HG03097 (cell line): ENCODE data around the gene CLIC6.
A peak's percentile ranks its signal among the peaks of the same experiment; 100 is the strongest.

Source experiments
- ATAC-seq: cut with Tn5 transposase; IDR thresholded peaks from one replicate; pipeline ENCODE4 v1.9.1; 2021; ENCODE audit not compliant: unreplicated experiment, low FRiP score

Gene CLIC6

GRCh38 chr21:34668803-34669148, at the start of gene CLIC6:
TSS of gene CLIC6 (plus strand) at chr21:34668994. CDS start at chr21:34669389, 395 bp downstream.
- no peak for ATAC-seq

DNA sequence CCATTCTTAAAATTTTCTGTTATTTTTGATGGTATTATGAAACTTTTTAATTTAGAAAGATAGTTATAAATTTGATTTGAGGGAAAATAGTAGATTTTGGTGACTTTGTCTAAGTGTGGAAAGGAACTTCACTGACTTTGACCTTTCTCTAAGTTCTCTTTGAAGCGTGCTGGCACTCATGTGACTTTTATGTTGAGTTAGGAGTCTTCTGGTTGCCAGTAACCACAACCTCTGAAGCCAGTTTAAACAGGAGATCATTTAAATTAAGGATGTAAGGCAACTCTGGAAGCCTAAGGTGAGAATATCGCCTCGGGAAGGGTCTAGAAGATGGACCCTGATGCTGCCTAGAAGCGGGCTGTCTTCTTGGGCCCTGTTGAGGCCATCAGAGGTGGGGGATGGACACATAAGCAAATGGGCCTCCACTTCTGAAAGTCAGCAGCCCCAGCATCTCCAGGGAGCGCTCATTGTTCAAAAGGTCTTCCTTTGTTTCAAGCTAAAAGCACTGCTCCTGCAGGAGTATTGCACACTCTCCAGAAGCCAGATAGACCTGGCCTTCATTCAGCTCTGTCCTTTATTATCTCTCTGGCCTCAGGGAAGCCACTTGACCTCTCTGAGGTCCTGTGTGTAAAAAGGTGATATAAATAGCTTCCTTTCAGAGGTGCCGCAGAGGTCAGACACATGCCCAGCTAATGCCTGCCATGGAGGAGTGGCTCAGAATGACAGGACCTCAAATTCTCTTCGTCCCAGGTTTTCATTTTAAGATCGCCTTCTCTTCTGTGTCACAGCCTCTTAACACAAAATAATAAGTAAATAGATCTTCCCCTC, 48.7 kb upstream of the CLIC6 start:
- ATAC-seq, result no peak

DNA sequence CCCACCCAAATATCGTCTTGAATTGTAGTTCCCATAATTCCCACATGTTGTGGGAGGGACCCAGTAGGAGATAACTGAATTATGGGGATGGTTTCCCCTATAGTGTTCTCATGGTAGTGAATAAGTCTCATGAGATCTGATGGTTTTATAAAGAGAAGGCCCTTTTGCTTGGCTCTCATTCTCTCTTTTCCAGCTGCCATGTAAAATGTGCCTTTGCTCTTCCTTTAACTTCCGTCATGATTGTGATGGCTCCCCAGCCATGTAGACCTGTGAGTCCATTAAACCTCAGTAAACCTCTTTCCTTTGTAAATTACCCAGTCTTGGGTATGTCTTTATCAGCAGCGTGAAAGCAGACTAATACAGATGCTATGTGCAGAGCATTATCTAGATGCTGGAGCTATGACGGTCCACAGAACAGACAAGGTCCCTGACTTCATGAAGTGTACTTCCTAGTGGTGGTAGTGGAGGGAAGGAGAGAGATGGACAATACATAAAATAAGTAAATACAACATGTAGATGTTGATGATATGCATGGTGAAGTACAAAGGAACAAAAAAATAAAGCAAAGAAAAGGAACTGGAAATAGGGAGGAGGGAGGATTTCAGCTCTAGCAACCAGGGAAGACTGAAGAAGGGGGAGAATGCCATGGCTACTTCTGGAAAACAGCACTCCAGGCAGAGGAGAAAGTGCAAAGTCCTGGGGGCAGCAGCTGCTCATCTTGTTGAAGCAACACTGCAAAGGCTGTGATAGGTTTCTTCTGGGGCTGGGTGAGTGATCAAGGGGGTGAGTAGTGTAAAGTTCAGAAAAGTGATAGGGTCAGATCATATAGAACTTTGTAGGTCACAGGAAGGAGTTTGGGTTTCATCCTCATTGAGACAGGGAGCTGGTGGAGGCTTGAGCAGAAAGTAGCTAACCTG, 47.1 kb upstream of the CLIC6 start:
- ATAC-seq, result no peak

GRCh38 chr21:34623516-34623915, 45.3 kb upstream of the CLIC6 start:
- ATAC-seq, result no peak

DNA sequence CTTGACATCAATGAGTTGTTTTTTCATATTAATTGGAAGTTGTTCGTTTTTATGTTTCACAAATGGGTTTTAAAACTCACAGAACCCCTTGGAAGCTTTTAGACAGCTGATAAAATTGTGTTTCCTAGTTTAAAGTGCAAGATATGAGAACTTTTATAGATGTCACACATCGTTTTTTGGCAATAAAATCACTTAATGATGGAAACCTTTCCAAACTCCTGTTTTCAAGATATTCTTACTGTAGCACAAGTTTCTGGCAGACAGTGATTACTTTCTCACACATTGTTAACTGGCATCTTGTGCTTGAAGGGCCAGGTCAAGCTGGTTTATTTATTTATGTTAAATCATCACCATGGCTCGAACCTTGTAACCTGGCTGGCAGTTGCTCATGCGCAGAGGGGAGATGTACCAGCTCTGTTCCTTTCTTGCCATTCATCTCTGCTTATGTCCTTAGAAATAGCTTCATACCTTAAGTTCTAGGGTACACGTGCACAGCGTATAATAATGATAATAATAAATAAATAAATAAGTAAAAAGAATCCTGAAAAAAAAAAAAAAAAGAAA, 43.7 kb upstream of the CLIC6 start:
- no peak for ATAC-seq

GRCh38 chr21:34626131-34626530, 42.7 kb upstream of the CLIC6 start:
- no peak for ATAC-seq

- ATAC-seq, result no peak
Measured at GRCh38 chr21:34630536-34631143, 38.2 kb upstream of the CLIC6 start.

DNA sequence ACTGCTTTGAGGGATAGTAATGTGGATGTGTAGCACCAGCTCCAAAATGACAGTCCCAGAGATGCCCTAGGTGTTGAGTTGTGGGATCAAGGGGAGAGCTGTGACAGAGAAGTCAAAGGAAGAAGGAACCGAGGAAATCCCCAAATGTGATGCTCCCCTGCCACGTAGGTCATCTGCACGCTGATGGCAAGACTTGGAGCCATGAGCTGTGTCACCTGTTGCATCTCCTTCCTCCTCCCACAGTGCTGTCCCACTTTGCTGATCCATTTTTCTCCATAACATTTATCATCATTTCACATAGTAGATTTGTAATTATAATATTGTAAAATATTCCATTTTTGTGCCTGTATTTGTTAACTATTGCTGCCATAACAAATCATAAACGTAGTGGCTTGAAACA, 36.3 kb upstream of the CLIC6 start:
- ATAC-seq, result no peak

- ATAC-seq, result no peak
Measured at GRCh38 chr21:34635307-34635706, 33.5 kb upstream of the CLIC6 start.

DNA sequence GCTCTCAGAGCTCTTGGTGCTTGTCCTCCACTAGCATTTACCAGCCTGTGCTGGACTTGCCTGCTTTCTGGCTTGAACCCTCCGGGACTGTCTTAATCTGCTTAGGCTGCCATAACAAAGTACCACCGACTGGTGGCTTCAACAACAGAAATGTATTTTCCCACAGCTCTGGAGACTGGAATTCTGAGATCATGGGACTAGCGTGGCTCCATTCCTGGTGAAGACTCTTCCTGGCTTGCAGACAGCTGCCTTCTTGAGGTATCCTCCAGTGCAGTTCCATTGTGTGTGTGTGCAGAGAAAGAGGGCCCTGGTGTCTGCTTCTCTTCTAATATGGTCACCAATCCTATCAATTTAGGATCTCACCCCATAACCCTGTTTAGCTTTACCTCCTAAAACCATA, 31.8 kb upstream of the CLIC6 start:
- no peak for ATAC-seq

- ATAC-seq, result no peak
Measured at GRCh38 chr21:34639250-34639649, 29.5 kb upstream of the CLIC6 start.

GRCh38 chr21:34639882-34640788, 28.7 kb upstream of the CLIC6 start:
- ATAC-seq, result peak; percentile 38

DNA sequence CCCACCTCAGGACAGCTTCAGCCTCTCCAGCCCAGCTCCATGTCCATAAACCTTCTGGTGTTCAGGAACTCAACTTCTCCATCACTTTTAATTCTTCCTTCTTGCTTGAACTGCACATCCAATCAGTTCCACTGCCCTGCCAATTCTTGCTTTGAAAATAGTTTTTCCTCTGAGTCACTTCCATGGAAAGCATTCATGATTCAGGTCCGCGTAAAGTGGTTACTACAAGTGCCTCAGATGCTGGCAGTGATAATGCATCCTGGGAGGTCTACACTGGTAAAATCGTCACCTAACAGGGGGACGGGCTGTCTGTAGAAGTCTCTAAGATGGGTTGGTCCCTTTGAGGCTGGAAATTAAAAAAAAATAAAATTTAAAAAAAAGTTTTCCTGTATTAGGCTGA, 27.9 kb upstream of the CLIC6 start:
- ATAC-seq, result no peak

DNA sequence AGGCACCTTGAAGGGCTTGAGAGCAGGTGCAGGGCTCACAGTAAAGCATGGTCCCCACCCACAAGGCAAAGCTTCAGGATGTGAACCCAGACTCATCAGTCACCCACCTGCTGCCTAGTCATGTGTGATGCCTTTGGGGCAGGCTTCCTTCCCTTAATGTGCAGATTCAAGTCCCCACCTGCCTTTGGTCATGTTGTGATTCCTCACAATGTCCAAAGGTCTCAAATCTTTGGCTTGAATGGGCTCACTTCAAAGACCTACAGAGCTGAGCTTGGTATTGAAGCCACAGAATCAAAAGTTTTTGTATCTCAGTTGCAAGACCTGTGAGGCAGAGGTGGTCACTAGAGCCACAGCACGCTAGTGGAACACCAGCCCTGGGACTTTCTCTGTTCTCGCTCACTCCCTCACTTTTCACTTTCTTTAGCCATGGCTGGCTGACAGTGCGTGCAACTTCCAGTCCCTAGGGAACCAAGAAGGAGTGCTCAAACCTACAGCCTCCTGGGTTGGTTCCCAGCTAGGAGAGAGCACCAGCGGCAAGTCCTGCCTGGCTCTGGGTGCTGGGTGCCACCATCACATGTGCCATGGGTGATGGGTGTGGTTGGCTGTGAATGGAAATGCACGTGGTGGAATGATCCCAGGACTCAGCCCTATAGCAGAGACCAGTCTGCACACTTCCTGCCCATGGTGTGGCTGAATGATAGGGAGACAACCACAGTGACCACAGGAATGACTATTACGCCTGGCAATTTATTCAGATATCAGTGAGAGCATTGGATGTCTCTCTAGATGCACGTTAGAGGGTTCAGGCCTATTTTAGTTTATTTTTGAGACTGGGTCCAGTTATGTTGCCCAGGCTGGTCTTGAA, 26.4 kb upstream of the CLIC6 start:
- ATAC-seq, result peak; percentile 39

GRCh38 chr21:34644825-34645224, 24.0 kb upstream of the CLIC6 start:
- no peak for ATAC-seq

DNA sequence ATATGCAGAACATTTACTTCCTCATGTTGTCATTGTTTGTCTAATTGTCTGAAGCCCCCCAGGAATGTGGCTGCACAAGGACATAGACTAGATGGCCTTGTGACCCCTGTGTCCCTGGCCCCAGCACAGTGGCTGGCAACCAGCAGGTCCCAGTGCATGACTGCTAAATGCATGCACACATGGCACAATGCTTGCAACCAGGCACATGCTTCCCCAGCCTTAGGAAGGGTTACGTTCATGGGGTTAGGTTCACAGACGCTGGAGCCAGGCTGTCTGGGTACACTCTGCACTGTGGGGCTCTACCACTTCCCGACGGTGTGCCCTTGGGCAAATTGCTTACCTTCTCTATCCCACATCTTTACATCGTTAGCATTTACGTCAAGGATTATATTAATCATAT, 21.2 kb upstream of the CLIC6 start:
- no peak for ATAC-seq

DNA sequence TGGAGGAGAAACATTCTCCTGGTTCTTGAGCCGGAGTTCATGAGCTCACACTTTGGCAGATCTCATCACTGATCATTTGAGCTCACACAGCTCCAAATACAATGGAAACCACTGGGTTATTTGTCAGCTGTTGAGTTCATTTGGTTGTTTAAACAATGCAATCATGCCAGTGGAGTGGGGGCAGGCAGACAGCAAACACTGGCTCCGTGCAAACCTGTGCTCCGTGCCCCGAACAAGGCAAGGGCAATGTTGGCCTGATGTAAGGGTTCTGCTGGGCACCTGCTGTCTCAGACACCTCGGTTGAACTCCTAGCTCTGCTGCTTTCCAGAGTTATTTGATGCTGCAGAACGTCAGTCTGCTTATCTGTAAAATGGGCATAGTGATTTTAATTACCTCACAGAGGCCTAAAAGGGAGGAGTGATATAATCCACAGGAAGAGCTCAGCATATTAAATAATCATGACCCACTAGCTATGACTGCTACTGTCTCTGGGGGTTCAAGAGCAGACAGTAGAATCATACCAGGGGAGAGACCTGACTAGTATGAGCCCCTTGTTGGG, 20.0 kb upstream of the CLIC6 start:
- no peak for ATAC-seq

GRCh38 chr21:34649400-34649799, 19.4 kb upstream of the CLIC6 start:
- ATAC-seq, result no peak
